Mesodermal cell (in vitro differentiated cells): Measurements from ENCODE around the gene IL21. TPM values are rescaled to one million over a fixed set of nuclear protein-coding genes. Genes with fewer than 3 reads are reported as not detected.
A peak's percentile ranks its signal among the peaks of the same experiment; 100 is the strongest.

Source experiments
- H3K27ac ChIP-seq: 2 replicates; pipeline ENCODE4 v1.7.0; 2013; ENCODE audit warnings: mild to moderate bottlenecking, low read depth, low read length, moderate library complexity; ENCODE audit not compliant: severe bottlenecking
- H3K36me3 ChIP-seq: 2 replicates; pipeline ENCODE4 v1.7.1; 2013; ENCODE audit warnings: mild to moderate bottlenecking, low read length, moderate library complexity; ENCODE audit not compliant: control insufficient read depth, insufficient read depth
- H3K4me1 ChIP-seq: one replicate; pipeline ENCODE4 v1.7.1; 2013; ENCODE audit warnings: mild to moderate bottlenecking, low read length; ENCODE audit not compliant: insufficient read depth, control insufficient read depth, poor library complexity, severe bottlenecking
- H3K4me3 ChIP-seq: 2 replicates; pipeline ENCODE4 v1.7.0; 2013; ENCODE audit warnings: low read length, control low read depth, mild to moderate bottlenecking; ENCODE audit not compliant: insufficient read depth, poor library complexity, severe bottlenecking; ENCODE audit errors: extremely low read depth
- H3K9me3 ChIP-seq: 2 replicates; pipeline ENCODE4 v1.7.1; 2013; ENCODE audit warnings: mild to moderate bottlenecking, low read length, moderate library complexity; ENCODE audit not compliant: control insufficient read depth
- WGBS, 2 experiments: methylation state at CpG; one replicate each; pipeline ENCODE4 v1.1.5; 2013; ENCODE audit warnings: missing lambda C conversion rate in 2 of 2; ENCODE audit not compliant: insufficient coverage in 2 of 2; 5-methylcytosine and 5-hydroxymethylcytosine counted together
- polyA plus RNA-seq, 2 experiments: library from polyadenylated mRNA; stranded (reverse); fragments of 50-300 nt; gene quantifications; one replicate each; pipeline ENCODE4 v1.2.3, GENCODE V29; 2013

The IL21 gene
- not detected for polyA plus RNA-seq (2013, experiment 1 of 2)
- polyA plus RNA-seq (2013, experiment 2 of 2), result not detected

DNA sequence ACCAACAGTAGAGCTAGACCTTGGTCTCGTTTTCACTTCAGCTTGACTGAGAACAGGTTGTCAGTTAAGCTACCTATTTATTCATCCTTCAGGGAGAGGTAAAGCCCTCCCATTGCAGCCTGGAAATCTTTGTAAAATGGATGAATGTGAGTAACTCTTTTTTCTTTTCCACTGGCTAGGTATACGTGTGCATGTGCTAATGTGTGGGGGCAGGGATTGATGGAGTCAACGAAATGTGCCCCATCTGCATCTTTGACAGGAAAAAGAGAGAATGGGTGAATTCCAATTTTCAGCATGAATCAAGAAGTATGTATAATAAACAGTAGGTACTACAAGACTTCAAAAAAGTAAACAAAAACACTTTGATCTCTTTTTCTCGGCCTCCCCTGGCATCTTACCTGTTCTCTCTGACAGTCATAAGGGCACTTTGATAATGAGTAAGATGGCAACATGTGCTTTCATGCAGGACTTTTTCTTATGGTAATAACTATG, at the start of gene IL21:
Gene IL21, minus strand, starts transcription at position 51 of the 492 bp plus-strand sequence. CDS start 55 bp downstream, outside the sequence.
- H3K27ac ChIP-seq, result no peak within 1 kb of the TSS
- no peaks in the 10 kb centered on the region for H3K36me3 ChIP-seq
- no peaks in the 10 kb centered on the region for H3K9me3 ChIP-seq
- no peak within 1 kb of the TSS for H3K4me3 ChIP-seq
- no CpG with 5 or more reads among the region's 4 CpGs for WGBS, 2 experiments
- no peaks in the 10 kb centered on the region for H3K4me1 ChIP-seq

DNA sequence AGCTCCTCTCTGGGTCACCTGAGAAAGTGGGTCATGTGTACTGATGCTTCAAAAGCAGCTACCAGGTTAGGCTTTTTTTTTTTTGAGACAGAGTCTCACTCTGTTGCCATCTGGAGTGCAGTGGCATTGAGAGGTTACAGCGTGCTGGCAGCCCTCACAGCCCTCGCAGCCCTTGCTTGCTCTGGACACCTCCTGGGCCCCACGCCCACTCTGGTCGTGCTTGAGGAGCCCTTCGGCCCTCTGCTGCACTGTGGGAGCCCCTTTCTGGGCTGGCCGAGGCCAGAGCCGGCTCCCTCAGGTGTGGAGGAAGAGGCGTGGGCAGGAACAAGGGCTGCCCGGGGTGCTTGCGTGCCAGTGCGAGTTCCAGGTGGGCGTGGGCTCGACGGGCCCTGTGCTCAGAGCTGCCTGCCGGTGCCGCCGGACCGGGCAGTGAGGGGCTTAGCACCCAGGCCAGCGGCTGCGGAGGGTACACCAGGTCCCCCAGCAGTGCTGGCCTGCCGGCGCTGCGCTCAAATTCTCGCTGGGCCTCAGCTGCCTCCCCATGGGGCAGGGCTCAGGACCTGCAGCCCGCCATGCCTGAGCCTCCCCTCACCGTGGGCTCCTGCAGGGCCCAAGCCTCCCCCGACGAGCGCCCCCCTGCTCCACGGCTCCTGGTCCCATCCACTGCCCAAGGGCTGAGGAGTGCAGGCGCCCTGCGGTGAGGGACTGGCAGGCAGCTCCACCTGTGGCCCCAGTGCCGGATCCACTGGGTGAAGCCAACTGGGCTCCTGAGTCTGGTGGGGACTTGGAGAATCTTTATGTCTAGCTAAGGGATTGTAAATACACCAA, 49.3 kb upstream of the IL21 start:
- Histone ChIP-seq H3K9me3 (no peaks in the 10 kb centered on the region), H3K36me3 (no peaks in the 10 kb centered on the region), H3K4me1 (peaks cover 67% of the 10 kb centered on the region), H3K27ac (no peak overlapping the region), H3K4me3 (no peak overlapping the region)
- 90% methylated on average over 18 to 27 of the region's 33 CpGs for WGBS, 2 experiments

DNA sequence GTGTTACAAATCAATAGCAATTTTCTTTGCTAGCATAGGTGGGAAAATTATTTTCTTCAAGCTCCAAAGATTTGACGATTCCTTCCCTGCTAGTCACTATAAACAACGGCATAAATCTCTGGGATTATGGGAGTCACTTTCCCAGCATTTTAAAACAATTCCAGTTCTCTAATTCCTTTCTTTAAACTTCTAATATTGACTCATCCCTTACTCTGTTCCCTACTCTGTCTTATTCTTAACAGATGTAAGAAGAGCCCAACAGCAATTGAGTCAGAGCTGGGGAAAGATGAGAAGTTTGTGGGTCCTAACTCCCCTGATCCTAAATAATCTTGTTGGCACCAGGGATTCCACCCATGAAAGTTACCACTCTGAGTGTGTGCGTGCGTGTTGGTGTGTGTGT, 47.4 kb upstream of the IL21 start:
- Histone ChIP-seq H3K27ac (peak overlapping the region; percentile 52), H3K36me3 (no peaks in the 10 kb centered on the region), H3K9me3 (no peaks in the 10 kb centered on the region), H3K4me1 (peaks cover 52% of the 10 kb centered on the region), H3K4me3 (no peak overlapping the region)
- WGBS, 2 experiments, result 94 to 100% methylated on average over 3 to 4 of the region's 4 CpGs

DNA sequence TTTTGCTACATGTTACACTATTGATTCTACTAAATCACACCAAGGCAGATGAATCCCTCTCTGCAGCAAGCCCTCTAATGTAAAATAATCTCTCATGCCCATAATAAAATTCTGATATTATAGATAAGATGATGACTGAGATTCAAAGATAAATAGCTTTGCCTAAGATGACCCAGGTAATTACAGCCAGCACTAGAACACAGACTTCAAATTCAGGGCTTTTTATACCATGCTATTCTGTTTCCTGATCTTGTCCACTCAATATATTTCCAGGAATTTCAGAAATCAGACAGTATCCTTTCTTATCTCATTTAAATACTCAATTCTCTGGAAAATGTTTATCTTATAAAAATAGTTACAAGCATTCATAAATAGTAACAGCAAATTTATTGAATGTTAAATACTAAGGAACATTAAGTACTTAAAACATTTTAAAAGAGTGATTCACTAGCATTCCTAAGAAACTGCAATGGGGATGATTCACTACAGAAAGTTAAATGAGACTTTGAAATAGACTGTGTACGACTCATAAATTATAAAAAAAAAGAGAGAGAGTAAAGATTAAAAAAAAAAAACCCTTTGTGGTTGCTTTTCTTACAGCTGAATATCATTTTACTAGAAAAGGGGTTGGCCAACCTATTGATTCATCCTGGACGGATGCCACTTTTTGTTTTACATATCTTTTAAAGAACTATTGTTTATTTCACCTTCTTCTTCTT, 45.8 kb upstream of the IL21 start:
- no CpG with 5 or more reads among the region's 2 CpGs for WGBS, 2 experiments
- H3K27ac ChIP-seq, result peak overlapping the region; percentile 60
- H3K9me3 ChIP-seq, result no peaks in the 10 kb centered on the region
- H3K4me1 ChIP-seq, result peaks cover 47% of the 10 kb centered on the region
- no peak overlapping the region for H3K4me3 ChIP-seq
- H3K36me3 ChIP-seq, result no peaks in the 10 kb centered on the region

DNA sequence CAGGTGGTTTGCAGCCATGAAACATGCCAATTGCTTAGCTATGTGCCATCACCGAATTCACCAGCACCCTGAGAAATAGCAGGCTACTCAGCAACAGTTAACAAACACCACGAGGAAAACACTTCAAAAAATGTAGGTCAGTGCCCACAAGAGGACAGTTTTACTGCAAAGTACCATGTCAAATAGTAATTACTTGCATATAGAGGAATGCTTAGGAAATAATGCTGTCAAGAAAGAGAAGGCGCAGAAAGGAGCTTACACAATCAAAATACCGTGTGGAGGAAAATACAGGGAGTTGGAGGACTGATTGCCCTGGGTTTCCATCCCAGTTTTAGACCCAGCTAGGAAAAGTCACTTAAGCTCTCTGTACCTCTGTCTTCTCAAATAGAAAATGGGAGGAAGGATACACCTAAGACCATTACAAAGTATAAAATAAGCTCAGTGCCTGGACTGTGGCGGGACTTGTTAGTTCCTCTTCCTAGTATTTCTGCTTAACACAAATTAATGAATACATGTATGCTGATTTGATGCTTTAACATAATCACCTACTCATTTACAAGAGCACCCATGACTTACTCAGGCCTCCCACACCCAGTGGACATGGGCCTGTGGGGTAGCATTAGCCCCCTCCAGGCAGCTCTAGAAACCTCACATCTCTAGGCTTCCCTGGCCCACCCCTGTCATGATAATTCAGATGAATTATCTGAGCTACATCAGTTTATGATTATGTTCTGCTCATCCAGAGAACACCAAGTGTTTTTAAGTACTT, 44.5 kb upstream of the IL21 start:
- H3K27ac ChIP-seq, result no peak overlapping the region

DNA sequence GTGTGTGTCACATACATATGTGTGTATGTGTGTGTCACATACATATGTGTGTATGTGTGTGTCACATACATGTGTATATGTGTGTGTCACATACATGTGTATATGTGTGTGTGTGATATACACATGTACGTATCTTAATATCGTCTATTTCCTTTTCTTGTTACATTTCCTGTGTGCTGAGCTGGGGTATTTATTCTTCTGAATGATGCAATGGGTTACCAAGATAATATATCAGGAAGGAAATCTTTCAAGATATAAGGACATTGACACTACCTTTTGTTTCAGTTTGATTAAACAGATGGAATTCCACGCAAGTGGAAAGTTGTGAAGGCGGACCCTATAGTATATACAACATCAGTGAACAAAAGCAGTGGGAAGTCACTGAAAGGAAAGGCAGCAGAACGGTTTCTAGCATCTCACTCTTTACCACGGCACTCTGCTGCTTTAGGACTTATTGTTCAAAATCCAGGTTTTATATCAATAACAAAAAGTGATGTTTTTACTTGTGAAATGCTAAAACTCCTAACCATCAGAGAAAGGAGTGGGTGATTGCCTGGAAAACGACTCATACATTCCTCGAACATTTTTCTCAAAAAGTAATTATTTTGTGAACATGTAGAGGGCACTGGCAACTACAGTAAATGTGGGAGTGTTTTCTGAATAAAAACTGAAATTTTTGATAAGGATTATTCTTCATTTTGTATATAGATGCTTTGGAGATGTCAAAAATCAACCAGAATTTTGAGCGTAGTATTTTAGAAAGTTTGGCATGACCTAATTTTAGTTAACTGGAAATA, 43.1 kb upstream of the IL21 start:
- no peak overlapping the region for H3K27ac ChIP-seq

More for the DNA sequence above, 44.5 kb upstream of the IL21 start:
- 83 to 90% methylated on average over 2 to 3 of the region's 5 CpGs for WGBS, 2 experiments
- no peaks in the 10 kb centered on the region for H3K9me3 ChIP-seq
- no peaks in the 10 kb centered on the region for H3K36me3 ChIP-seq
- peaks cover 53% of the 10 kb centered on the region for H3K4me1 ChIP-seq
- no peak overlapping the region for H3K4me3 ChIP-seq

DNA sequence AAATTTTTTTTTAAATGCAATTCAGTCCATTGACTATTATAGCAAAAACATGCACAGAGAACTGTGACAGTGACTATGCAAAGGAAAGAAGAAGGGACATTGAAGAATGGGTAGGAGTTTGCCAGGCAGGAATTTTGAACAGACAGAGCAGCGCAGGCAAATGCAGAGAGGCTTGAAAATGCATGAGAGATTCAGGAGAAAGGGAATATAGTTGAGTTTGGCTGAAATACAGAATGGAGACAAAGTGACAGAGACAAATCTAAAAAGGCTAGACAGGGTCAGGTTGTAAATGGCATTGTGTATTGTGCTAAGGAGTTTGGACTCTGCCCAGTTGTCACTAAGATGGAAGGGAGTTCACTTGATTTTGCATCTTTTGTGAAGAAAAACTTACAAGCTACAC, 42.4 kb upstream of the IL21 start:
- no peaks in the 10 kb centered on the region for H3K36me3 ChIP-seq
- no peaks in the 10 kb centered on the region for H3K9me3 ChIP-seq
- WGBS, 2 experiments, result 0% methylated on average over 1 of the region's 1 CpG
- H3K27ac ChIP-seq, result no peak overlapping the region
- H3K4me3 ChIP-seq, result no peak overlapping the region
- H3K4me1 ChIP-seq, result peaks cover 43% of the 10 kb centered on the region

More for the DNA sequence above, 43.1 kb upstream of the IL21 start:
- Histone ChIP-seq H3K36me3 (no peaks in the 10 kb centered on the region), H3K9me3 (no peaks in the 10 kb centered on the region), H3K4me3 (no peak overlapping the region), H3K4me1 (peaks cover 50% of the 10 kb centered on the region)
- WGBS, 2 experiments, result 85 to 100% methylated on average over 1 to 3 of the region's 9 CpGs

DNA sequence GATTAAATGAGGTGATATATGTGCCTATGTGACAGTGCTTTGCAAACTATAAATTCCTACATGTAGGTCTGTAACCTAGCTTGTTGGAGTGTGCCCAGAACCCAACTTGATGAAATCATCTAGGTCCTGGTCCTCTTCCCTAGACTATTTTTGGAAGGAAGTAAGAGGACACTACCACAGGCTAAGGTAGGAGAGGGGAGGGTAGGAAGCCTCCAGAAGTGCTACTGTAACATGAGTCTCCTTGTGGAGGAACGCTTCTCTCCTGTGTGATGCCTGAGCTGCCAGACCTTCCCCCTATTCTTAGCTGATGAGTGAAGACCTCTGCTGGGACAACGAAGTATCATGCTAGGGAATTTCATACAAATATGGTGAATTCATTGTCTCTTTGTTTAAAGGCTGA, 41.8 kb upstream of the IL21 start:
- H3K36me3 ChIP-seq, result no peaks in the 10 kb centered on the region

DNA sequence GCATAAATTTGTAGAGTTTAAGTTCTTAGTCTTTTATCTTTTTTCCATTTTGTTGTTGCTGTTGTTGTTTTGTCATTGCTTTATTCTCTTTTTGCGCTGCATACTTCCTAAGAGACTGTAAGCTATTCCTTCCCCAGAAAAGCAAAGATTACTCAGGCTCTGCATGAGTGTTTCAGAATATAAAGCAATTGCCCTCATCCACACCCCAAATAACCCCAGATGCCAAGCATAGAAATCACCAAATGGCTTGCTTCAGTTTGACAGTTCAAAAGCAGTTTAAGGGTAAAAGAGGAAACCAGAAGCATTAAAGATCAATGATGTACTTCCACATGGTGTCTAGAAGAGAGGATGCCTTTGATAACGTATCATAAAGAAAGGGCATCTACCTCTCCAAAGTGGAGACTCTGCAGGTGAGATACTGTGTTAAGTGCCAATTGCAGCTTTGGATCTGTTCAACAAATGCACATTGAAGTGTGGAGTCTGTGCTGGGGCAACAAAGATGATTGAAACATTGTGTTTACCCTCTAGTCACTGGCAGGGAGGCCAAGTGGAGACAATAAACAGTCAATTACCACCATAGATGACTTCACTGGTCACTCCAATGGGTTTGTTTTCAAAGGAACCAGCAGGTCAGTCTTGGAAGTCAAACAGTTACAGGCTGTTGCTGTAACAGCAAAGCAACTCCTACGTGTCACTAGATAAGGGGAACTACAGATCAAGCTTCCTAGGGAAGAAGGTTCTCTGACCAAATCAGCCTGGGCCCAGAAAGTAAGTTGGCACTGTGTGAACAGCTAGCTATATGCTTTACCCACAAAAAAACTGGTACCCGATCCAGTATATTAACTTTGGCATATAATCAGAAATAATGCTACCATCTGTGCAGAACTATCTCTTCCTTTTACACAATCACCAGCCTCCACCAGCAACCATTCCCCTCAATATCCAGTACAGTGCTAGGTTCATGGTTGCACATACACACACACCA, 40.6 kb upstream of the IL21 start:
- Histone ChIP-seq H3K9me3 (no peaks in the 10 kb centered on the region), H3K4me1 (peaks cover 29% of the 10 kb centered on the region), H3K4me3 (no peak overlapping the region), H3K27ac (peak overlapping the region; percentile 43), H3K36me3 (no peaks in the 10 kb centered on the region)
- 67 to 85% methylated on average over 3 of the region's 4 CpGs for WGBS, 2 experiments

More for the DNA sequence above, 41.8 kb upstream of the IL21 start:
- WGBS, 2 experiments, result 57% methylated on average over 1 of the region's 2 CpGs; no CpG with 5 or more reads in 1 of the 2 experiments
- Histone ChIP-seq H3K4me1 (peaks cover 39% of the 10 kb centered on the region), H3K4me3 (no peak overlapping the region), H3K9me3 (no peaks in the 10 kb centered on the region), H3K27ac (no peak overlapping the region)
